HepG2 (cell line): ENCODE measurements around the gene ACADVL. TPM values are rescaled to one million over a fixed set of nuclear protein-coding genes. Genes with fewer than 3 reads are reported as not detected.

Experiments
- MAX ChIP-seq: IDR thresholded peaks from 2 replicates; pipeline ENCODE4 v1.6.1; 2012; ENCODE audit warnings: inconsistent platforms
- PAXIP1 ChIP-seq: sonication (generic); formaldehyde crosslinking; conservative IDR thresholded peaks from 2 replicates; pipeline ENCODE4 v1.4.0; 2020; ENCODE audit warnings: mild to moderate bottlenecking, missing genetic modification reagents, moderate library complexity
- SOX13 ChIP-seq, 3 experiments: fragments of 450-650 bp in 1 of 3; sonication (generic) in 1 of 3; formaldehyde crosslinking in 1 of 3; IDR thresholded peaks in 2 of 3; conservative IDR thresholded peaks in 1 of 3; 2 replicates each; pipeline versions ENCODE4 v1.5.0 to v1.6.1; 2016 to 2020; ENCODE audit warnings: antibody characterized with exemption in 1 of 3, mild to moderate bottlenecking in 1 of 3, missing compliant biosample characterization in 1 of 3, missing genetic modification reagents in 1 of 3, moderate library complexity in 1 of 3
- SOX5 ChIP-seq: IDR thresholded peaks from 2 replicates; pipeline ENCODE4 v1.6.1; 2016; ENCODE audit warnings: borderline replicate concordance
- THAP9 ChIP-seq: sonication (generic); formaldehyde crosslinking; IDR thresholded peaks from 2 replicates; pipeline ENCODE4; 2020; ENCODE audit warnings: missing genetic modification reagents, mild to moderate bottlenecking, borderline replicate concordance
- THYN1 ChIP-seq: sonication (generic); formaldehyde crosslinking; IDR thresholded peaks from 2 replicates; pipeline ENCODE4 v1.8.1; 2023; ENCODE audit warnings: low read depth, mild to moderate bottlenecking, moderate library complexity, missing genetic modification reagents, borderline replicate concordance
- ZNF407 ChIP-seq: sonication (generic); formaldehyde crosslinking; IDR thresholded peaks from one replicate; pipeline ENCODE4 v1.5.1; 2020; ENCODE audit warnings: mild to moderate bottlenecking, missing genetic modification reagents; ENCODE audit errors: not compliant biosample characterization
- ZNF782 ChIP-seq: sonication (generic); formaldehyde crosslinking; IDR thresholded peaks from 2 replicates; pipeline ENCODE4 v1.4.0; 2020; ENCODE audit warnings: missing genetic modification reagents, mild to moderate bottlenecking, borderline replicate concordance
- ZSCAN21 ChIP-seq: sonication (generic); formaldehyde crosslinking; IDR thresholded peaks from 2 replicates; pipeline ENCODE4 v1.8.0; 2022; ENCODE audit warnings: mild to moderate bottlenecking, missing genetic modification reagents, moderate library complexity, borderline replicate concordance
- polyA plus RNA-seq, 8 experiments: library from polyadenylated mRNA; depleted of rRNA in 3 of 8; stranded (reverse) in 7 of 8; unstranded in 1 of 8; fragments of >200 nt; fragmentation: Illumina TruSeq in 4 of 8; extraction: Trizol in 4 of 8; gene quantifications; 2 replicates each; pipeline versions ENCODE4 v1.2.1 to v1.2.3, GENCODE V29; 2011 to 2016; ENCODE audit warnings: low read depth in 4 of 8, missing spikeins in 1 of 8, mixed read lengths in 1 of 8; ENCODE audit not compliant: insufficient read depth in 1 of 8
- total RNA-seq, 5 experiments: library from RNA; depleted of rRNA; stranded (reverse); fragments of >200 nt; fragmentation: Illumina TruSeq; extraction: Trizol; gene quantifications; 2 replicates each; pipeline ENCODE4 v1.2.3, GENCODE V29; 2016; ENCODE audit warnings: low read depth in 1 of 5

ACADVL gene
- total and polyA plus RNA-seq, 2 of the 13 experiments (the other 11 are each of a cell fraction or from before 2014, with no cell fraction given), result 219 to 412 TPM

- TF ChIP-seq SOX13 (IDR thresholded peaks at IDR 0.05) (no peak), SOX13 (CRISPR knock-in tag; conservative IDR thresholded peaks at IDR 0.05 in 1 of 2, IDR thresholded peaks at IDR 0.05 in 1 of 2) (no peak; a peak in 1 of 4 replicates), THAP9 (CRISPR knock-in tag) (peak; percentile 40; the same call in 1 of the 2 replicates), ZNF782 (CRISPR knock-in tag) (no peak; the same call in 1 of the 2 replicates), ZNF407 (CRISPR knock-in tag) (no peak), PAXIP1 (CRISPR knock-in tag) (peak; percentile 40; the same call in 1 of the 2 replicates), ZSCAN21 (CRISPR knock-in tag) (0 out of 2 replicates have a peak, but pooled peaks have one; percentile 49), THYN1 (CRISPR knock-in tag) (no peak), SOX5 (CRISPR knock-in tag) (peak; percentile 6; the same call in 1 of the 2 replicates), MAX (peak; percentile 44)
Observed at GRCh38 chr17:7241783-7242716, 22.3 kb downstream of the ACADVL start, which contains the start of gene GABARAP (continued).
